T-helper 9 cell (primary cell): Measurements from ENCODE around the gene CHRM1.
"Not testable (repeated sequence)": the region's sequence is repeated elsewhere in the genome, so short reads cannot be mapped to it uniquely, and the experiment has no call there.

Source experiments
- DNase-seq: peaks from one replicate; pipeline ENCODE4 v3.0.0-alpha.2; 2020
- total RNA-seq, 2 donors: gene quantifications; one replicate each; lab custom pipeline; 2026; lab: John Stamatoyannopoulos, UW

CHRM1 gene
- 0 reads per million in 2 donors for total RNA-seq

- DNase-seq = no peak
These were observed at the start of gene CHRM1 for GRCh38 chr11:62921201-62921572. CHRM1 (minus strand) TSS chr11:62921363; CDS start chr11:62911100, 10,263 bp downstream.

GRCh38 chr11:62965574-62965973 lies 44.4 kb upstream of the CHRM1 start:
- no peak for DNase-seq

- DNase-seq = no peak
These were observed 41.2 kb upstream of the CHRM1 start for GRCh38 chr11:62962391-62962790.

GRCh38 chr11:62961017-62961570 lies 39.9 kb upstream of the CHRM1 start:
- no peak for DNase-seq

- no peak for DNase-seq
These were observed 38.3 kb upstream of the CHRM1 start for GRCh38 chr11:62959422-62959980.

- DNase-seq = no peak
These were observed 37.6 kb upstream of the CHRM1 start for GRCh38 chr11:62958547-62959421.

GRCh38 chr11:62957147-62957546 lies 36.0 kb upstream of the CHRM1 start:
- DNase-seq = no peak

- DNase-seq = no peak
These were observed 33.3 kb upstream of the CHRM1 start for GRCh38 chr11:62954478-62954877.

- no peak for DNase-seq
These were observed 32.6 kb upstream of the CHRM1 start for GRCh38 chr11:62953811-62954210.

- no peak for DNase-seq
These were observed 27.7 kb upstream of the CHRM1 start for GRCh38 chr11:62948765-62949320.

- not testable (repeated sequence) for DNase-seq
These were observed 24.4 kb upstream of the CHRM1 start for GRCh38 chr11:62945538-62945937.

GRCh38 chr11:62937528-62937927 lies 16.4 kb upstream of the CHRM1 start:
- DNase-seq = not testable (repeated sequence)

- no peak for DNase-seq
These were observed 13.3 kb upstream of the CHRM1 start for GRCh38 chr11:62934496-62934785.

- DNase-seq = no peak
These were observed 12.8 kb upstream of the CHRM1 start for GRCh38 chr11:62933750-62934495.

GRCh38 chr11:62933285-62933684 lies 12.1 kb upstream of the CHRM1 start:
- no peak for DNase-seq

- DNase-seq = no peak
These were observed 10.5 kb upstream of the CHRM1 start for GRCh38 chr11:62931499-62932278.

- no peak for DNase-seq
These were observed 9.5 kb upstream of the CHRM1 start for GRCh38 chr11:62930666-62931065.

- no peak for DNase-seq
These were observed 9.0 kb upstream of the CHRM1 start for GRCh38 chr11:62930157-62930556.

- no peak for DNase-seq
These were observed 6.8 kb upstream of the CHRM1 start for GRCh38 chr11:62928011-62928410.

GRCh38 chr11:62926680-62927455 lies 5.7 kb upstream of the CHRM1 start:
- DNase-seq = no peak
